ENCODE results near the gene UBAC1.

UBAC1 gene

DNA sequence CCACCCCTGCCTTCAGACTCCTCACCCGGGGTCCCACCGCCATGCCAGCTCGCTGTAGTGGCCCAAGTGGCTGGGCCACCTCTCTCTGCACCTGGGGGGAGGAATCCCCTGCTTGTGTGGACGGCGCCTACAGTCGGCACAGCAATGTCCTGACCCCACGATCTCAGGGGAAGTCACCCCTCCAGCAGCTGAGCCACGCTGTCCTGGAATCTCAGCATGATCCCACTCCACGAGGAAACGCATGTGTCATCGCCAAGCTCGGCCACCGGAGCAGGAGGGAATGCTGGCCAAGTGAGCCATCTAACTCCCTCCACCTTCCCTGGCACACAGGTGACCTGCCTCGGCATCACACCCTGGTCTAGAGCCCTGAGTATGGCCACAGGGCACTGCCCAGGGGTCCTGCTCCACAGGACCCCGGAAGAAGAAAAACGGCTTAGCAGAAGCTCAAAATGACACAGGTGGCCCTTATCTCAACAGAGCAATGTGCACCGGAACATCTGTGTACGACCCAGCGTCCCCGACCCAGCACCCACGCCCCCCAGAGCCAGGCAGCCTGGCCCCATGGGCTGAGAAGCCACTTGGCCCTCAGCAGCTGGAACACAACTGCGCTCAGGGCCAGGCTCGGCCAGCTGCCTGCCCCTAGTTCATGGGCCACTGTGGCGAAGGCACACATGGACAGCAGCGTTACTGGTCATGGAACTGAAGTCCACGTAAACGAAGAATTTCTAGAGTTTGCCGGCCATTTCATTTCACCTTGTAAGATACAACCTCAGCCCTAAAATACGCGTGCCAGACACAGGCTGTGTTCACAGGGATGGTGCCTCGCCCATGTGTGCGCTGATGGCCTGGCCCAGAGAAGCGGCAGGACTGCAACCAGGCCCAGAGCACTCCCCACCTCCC lies 30.5 kb downstream of the UBAC1 start:
- no peak for DNase-seq (ENCODE audit: low read depth in 1 of 2, low spot score in 1 of 2)
- in situ Hi-C loops (cut with HindIII; ENCODE audit: low pct_unique_long_range_greater_than_20kb, low sequenced_read_pairs) = no loop called here
- no peak for TF ChIP-seq JUND (IDR thresholded peaks at IDR 0.05; ENCODE audit: low read depth)

DNA sequence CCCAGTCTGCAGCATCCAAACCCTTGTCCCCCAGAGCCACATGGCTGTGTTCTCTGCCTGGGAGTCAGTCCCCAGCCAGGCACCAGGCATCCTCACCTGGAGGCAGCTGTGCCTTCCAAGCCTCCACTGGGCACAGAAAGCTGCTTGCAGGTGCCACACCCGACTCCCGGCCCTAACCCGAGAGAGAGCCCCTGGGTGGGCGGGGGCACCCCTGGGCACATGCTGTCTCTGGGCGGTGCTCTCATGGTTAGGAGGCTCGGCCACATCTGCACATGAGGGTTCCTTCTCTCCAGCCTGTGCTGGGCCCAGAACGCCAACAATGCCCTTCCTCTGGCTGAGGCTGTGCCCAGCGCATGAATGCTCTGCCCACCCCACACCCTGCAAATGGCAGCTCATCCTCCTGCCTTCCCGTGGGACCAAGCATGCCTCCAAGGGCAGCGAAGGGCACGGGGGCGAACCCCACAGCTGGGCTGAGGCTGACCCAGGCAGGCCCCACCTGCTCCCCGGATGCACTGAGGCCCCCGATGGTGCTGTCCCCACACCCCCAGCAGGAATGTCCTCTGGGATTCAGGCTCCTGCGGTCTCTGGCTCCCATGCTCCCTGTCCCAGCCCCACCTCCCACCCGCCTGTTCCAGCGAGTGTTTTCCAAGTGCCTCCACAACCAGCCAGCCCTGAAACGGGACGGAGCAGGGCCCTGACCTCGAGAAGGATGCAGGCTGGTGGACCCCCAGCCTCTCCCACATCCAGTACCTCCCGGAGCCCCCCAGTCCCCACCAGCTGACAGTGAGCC lies 31.3 kb downstream of the UBAC1 start:
- no peak for TF ChIP-seq JUND (IDR thresholded peaks at IDR 0.05; ENCODE audit: low read depth)
- no peak for DNase-seq (ENCODE audit: low read depth in 1 of 2, low spot score in 1 of 2)
- in situ Hi-C loops (cut with HindIII; ENCODE audit: low pct_unique_long_range_greater_than_20kb, low sequenced_read_pairs) = no loop called here

DNA sequence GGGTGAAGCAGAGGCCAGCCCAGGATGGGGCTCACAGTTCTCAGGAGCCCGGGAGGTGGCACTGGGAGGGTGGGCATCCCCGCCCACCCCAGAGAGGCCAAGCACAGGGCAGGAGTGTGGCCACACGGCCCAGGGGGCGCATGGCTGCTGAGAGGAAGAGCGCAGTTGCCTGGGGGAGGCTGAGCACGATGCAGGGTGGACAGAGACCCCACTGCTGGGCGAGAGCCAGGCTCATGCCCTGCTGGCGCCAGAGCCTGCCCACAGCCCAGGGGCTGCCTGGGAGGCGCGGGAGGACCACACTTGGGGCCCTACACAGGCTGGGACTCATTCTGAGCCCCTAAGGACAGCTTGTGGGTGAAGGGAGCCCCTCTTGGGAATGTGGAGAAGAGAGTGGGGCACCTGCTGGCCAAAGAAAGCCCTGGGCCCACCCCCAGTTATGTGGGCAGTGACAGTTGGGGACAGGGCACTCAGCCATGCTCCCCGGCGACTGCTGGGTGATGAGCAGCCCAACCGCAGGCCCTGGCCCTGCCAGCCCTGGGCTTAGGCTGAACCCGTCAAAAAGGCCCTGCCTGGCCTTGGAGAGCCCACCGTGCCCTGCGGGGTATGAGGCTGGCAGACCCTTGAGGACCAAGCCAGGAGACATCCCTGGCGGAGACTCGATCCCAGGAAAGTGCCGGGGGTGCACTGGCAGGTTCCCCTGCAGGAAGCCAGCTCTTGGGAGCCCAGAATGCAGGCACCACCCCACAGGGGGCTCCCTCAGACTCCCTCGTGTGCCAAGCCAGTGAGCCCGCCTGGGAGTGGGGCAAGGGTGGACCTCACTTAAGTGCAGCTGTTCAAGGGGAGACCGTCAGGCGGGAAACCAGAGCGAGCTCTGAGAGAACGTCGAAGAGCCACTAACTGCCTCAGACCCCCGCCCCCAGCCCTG lies 32.2 kb downstream of the UBAC1 start:
- no peak for DNase-seq (ENCODE audit: low read depth in 1 of 2, low spot score in 1 of 2)
- TF ChIP-seq JUND (IDR thresholded peaks at IDR 0.05; ENCODE audit: low read depth) = no peak
- in situ Hi-C loops (cut with HindIII; ENCODE audit: low pct_unique_long_range_greater_than_20kb, low sequenced_read_pairs) = no loop called here

DNA sequence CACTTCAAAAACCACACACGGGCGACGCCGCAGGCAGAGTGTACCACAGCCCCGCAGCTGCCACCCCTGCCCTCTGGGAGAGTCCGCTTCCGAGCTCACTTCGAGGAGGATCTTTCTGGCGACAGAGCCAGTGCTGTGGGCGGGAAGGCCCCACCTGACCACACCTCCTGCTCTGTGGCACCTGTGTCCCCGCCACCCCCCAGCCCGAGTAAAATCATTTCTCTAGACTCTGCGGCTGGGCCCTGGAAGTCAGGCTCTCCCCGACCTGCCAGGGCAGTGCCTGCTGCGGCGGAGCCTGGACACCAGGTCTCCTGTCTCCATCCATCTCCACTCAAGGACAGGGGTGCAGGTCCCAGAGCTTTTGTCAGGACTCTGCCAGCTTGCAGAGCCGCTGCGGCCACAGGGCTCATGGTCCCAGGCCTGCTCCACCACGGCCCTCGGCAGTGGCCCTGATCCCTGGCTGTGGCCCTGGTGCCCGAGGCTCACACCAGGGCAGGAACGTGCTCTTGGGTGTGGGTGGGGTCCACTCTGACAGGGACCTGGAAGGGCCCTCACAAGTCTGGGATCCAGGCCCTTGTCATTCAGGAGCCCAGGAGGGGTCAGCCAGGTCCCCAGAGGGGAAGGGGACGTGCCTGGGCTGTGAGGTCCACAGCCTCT lies 33.0 kb downstream of the UBAC1 start:
- in situ Hi-C loops (cut with HindIII; ENCODE audit: low pct_unique_long_range_greater_than_20kb, low sequenced_read_pairs) = no loop called here
- DNase-seq (ENCODE audit: low read depth in 1 of 2, low spot score in 1 of 2) = no peak
- TF ChIP-seq JUND (IDR thresholded peaks at IDR 0.05; ENCODE audit: low read depth) = no peak

DNA sequence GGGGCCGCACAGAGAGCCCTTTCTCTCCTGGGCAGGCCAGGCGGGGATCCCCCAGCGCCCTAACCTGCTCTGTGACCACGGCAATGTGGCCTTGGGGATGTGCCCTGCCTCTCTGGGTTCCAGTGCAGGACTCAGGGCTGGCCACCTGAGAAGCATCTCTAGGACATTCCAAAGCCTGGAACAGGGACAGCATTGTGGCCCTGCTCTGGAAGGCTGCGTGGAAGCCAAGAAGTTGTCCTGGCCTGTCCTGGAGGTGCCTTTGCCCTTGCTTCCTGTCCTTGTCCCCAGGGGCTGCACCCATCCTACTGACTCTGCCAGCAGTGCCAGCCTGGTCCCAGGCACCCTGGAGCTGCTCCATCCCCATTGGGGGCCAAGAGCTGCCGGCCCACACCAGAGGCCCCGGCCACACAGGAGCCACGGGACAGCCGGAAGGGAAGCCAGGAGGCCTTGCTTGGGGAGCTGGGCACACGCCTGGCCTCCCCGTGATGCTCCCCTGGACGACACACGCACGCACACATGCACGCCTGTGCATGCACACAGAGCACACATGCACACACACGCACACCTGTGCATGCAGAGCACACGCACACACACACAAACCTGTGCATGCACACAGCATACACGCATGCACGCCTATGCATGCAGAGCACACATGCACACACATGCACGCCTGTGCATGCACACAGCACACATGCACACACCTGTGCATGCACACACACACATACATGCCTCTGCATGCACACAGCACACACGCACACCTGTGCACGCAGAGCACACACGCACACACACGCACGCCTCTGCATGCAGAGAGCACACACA lies 33.8 kb downstream of the UBAC1 start:
- DNase-seq (ENCODE audit: low read depth in 1 of 2, low spot score in 1 of 2) = no peak
- TF ChIP-seq JUND (IDR thresholded peaks at IDR 0.05; ENCODE audit: low read depth) = no peak
- in situ Hi-C loops (cut with HindIII; ENCODE audit: low pct_unique_long_range_greater_than_20kb, low sequenced_read_pairs) = no loop called here

DNA sequence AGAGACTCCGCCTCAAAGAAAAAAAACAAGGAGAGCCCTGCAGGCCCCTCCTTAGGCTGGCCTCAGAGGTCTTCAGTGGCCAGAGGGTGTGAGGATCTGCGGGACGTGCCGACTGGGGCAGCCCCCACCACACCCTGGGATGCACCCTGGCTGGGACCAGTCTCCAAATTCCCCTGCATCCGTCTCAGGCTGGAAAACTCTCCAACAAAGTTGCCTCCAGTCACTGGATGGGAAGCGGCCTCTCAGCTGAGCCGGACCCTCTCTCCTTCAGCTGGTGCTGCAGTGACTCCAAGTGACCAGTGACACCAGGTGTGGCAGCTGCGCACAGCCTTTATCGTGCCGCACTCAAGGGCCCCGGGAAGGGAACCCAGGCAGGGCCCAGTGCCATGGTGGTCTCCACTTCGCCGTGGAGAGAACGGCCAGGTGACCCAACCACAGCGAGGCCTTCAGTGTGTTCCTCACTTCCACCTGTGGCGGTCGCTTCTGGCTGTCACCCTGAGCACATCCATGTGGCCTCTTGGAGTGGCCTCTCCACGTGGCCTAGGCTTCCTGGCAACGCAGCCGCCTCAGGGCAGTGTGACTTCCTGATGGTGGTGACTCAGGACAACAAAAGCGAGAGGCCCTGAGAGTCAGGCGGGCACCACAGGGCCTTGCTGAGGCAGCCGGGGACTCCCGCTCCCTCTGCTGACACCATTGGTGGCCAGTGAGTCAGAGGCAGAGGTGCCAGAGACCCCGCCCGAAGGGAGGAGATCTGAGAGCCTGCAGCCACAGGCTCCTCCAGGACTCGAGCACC lies 34.6 kb downstream of the UBAC1 start:
- no peak for DNase-seq (ENCODE audit: low read depth in 1 of 2, low spot score in 1 of 2)
- TF ChIP-seq JUND (IDR thresholded peaks at IDR 0.05; ENCODE audit: low read depth) = no peak
- in situ Hi-C loops (cut with HindIII; ENCODE audit: low pct_unique_long_range_greater_than_20kb, low sequenced_read_pairs) = no loop called here

DNA sequence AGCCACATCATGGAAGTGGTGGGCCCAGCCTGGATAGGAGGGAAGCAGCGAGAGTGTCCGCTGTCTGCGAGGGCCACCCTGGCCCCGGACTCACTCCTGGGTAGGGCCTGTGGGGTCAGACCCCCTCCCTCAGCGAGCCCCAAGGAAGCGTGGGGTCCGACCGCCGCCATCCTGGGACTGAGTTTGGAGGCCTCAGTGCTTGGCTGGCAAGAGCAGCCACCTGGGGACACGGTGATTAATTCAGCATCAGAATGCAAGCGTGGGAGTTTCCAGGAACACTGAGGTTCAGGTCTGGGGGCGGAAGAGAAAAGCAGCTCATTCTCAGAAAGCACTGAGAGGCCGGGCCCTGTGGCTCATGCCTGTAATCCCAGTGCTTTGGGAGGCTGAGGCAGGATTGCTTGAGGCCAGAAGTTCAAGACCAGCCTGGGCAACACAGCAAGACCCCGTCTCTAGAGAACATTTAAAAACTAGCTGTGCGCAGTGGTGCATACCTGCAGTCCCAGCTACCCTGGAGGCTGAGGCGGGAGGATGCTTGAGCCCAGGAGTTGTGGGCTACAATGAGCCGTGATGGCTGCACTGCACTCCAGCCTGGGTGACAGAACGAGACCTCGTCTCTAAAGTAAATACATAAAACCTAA lies 35.6 kb downstream of the UBAC1 start:
- no peak for TF ChIP-seq JUND (IDR thresholded peaks at IDR 0.05; ENCODE audit: low read depth)
- no peak for DNase-seq (ENCODE audit: low read depth in 1 of 2, low spot score in 1 of 2)
- in situ Hi-C loops (cut with HindIII; ENCODE audit: low pct_unique_long_range_greater_than_20kb, low sequenced_read_pairs) = no loop called here

DNA sequence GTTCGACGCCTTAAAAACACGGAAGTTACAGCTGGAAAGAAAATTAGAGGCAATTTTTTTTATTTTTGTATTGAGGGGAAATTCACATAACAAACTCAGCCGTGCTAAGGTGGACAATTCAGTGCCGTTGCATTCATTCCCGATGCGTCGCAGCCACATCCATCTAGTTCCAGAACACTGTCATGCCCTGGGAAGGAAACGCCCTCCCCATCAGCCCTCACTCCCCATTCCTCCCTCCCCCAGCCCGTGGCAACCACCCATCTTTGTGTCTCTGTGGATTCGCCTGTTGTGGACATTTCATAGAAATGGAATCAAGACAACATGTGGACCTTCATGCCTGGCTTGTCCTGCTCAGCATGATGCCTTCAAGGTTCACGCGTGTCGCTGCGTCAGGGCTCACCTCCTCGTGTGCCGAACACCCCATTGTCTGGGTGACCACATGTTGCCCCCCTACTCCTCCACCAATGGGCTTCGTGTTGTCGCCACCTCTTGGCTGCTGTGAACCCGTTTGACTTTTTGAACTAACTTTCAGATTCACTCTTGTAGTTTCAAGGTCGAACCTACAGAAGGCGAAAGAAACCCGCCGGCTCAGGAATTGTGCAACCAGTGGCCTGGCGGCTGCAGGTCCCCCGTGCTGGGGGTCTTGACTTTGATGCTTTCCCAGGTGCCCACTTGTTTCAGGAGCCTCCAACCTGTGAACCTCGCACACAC lies 36.4 kb downstream of the UBAC1 start:
- DNase-seq (ENCODE audit: low read depth in 1 of 2, low spot score in 1 of 2) = no peak
- in situ Hi-C loops (cut with HindIII; ENCODE audit: low pct_unique_long_range_greater_than_20kb, low sequenced_read_pairs) = no loop called here
- no peak for TF ChIP-seq JUND (IDR thresholded peaks at IDR 0.05; ENCODE audit: low read depth)

DNA sequence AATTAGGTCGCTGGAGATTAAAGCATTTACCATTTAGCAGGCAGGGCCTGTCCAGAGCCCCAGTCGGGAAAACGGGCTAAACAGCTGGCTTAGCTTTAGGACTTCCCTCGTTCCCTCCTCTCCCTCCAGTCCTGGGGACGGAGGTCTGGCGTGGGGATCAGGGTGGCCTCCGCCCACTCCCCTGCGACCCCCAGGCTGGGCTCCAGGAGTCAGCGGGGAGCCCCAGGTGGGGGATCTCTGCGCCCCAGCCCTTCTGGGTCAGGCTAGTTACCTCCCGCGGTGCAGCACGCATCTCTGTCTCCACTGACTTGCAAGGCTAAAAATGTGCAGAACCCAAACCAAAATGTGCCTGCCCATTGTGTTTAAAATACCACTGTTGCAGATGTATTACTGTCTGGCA lies 37.7 kb downstream of the UBAC1 start:
- TF ChIP-seq JUND (IDR thresholded peaks at IDR 0.05; ENCODE audit: low read depth) = no peak
- no peak for DNase-seq (ENCODE audit: low read depth in 1 of 2, low spot score in 1 of 2)
- in situ Hi-C loops (cut with HindIII; ENCODE audit: low pct_unique_long_range_greater_than_20kb, low sequenced_read_pairs) = no loop called here
